Activated T-cell treated with anti-CD3 and anti-CD28 coated beads, Interleukin-2, amount 50 U/mL, for 72 hours (primary cell): ENCODE data around the gene SLC15A2. TPM values are rescaled to one million over a fixed set of nuclear protein-coding genes. Genes with fewer than 3 reads are reported as not detected.
"Not testable (repeated sequence)": the region's sequence is repeated elsewhere in the genome, so short reads cannot be mapped to it uniquely, and the experiment has no call there.

Experiments used
- ATAC-seq, 2 donors: fragments of 150-1000 bp; cut with Tn5 transposase; replicated peaks in 1 of 2; 2 replicates each; pipeline ENCODE4 v1.10.0; 2021; ENCODE audit warnings: moderate library complexity in 2 of 2, mild to moderate bottlenecking in 1 of 2
- DNase-seq, 2 donors: peaks; one replicate each; pipeline ENCODE4 v3.0.0; 2021 to 2022; ENCODE audit warnings: mixed read lengths in 1 of 2
- H3K27ac Mint-ChIP-seq: one replicate; pipeline ENCODE4 v1.8.0; 2022; ENCODE audit warnings: mild to moderate bottlenecking, moderate library complexity, mixed read lengths
- H3K27me3 Mint-ChIP-seq: one replicate; pipeline ENCODE4 v1.8.0; 2022; ENCODE audit warnings: low read depth, mixed read lengths
- H3K36me3 Mint-ChIP-seq, 2 donors: one replicate each; pipeline ENCODE4 v1.8.0; 2022; ENCODE audit warnings: mixed read lengths in 2 of 2, mild to moderate bottlenecking in 1 of 2; ENCODE audit not compliant: insufficient read depth in 2 of 2
- H3K4me1 Mint-ChIP-seq: one replicate; pipeline ENCODE4 v1.8.0; 2022; ENCODE audit warnings: low read depth, mixed read lengths
- H3K4me3 Mint-ChIP-seq, 2 donors: one replicate each; pipeline ENCODE4 v1.8.0; 2022; ENCODE audit warnings: mild to moderate bottlenecking in 2 of 2, mixed read lengths in 2 of 2, moderate library complexity in 2 of 2
- H3K9me3 Mint-ChIP-seq, 2 donors: one replicate each; pipeline ENCODE4 v1.8.0; 2022; ENCODE audit warnings: mixed read lengths in 2 of 2
- total RNA-seq, 2 donors: library from RNA; stranded (reverse); gene quantifications; one replicate each; pipeline ENCODE4 v1.2.3, GENCODE V29; 2022

SLC15A2 gene
- 1 to 10 TPM; 2.4 to 3.0 TPM for total RNA-seq

GRCh38 chr3:121894301-121894990, at the start of gene SLC15A2:
TSS of gene SLC15A2 (plus strand) at chr3:121894401. CDS start at chr3:121894477, 76 bp downstream.
- Mint-ChIP-seq H3K27ac (no peak within 1 kb of the TSS), H3K4me3 (no peak within 1 kb of the TSS), H3K9me3 (no peaks in the 10 kb centered on the region), H3K4me1 (no peaks in the 10 kb centered on the region), H3K27me3 (no peaks in the 10 kb centered on the region), H3K36me3 (no peaks in the 10 kb centered on the region)
- ATAC-seq, result no peak
- DNase-seq, result no peak

GRCh38 chr3:121844892-121845291, 49.3 kb upstream of the SLC15A2 start:
- Mint-ChIP-seq H3K4me3 (no peak overlapping the region), H3K27me3 (no peaks in the 10 kb centered on the region), H3K4me1 (no peaks in the 10 kb centered on the region), H3K27ac (no peak overlapping the region), H3K9me3 (no peaks in the 10 kb centered on the region), H3K36me3 (peaks cover 0 to 2% of the 10 kb centered on the region in 2 donors)
- DNase-seq, result no peak
- no peak for ATAC-seq

GRCh38 chr3:121852256-121852655, 41.9 kb upstream of the SLC15A2 start:
- Mint-ChIP-seq H3K9me3 (no peaks in the 10 kb centered on the region), H3K27ac (no peak overlapping the region), H3K27me3 (no peaks in the 10 kb centered on the region), H3K36me3 (peaks cover 0 to 3% of the 10 kb centered on the region in 2 donors), H3K4me3 (no peak overlapping the region), H3K4me1 (no peaks in the 10 kb centered on the region)
- ATAC-seq, result no peak
- DNase-seq, result no peak

DNA sequence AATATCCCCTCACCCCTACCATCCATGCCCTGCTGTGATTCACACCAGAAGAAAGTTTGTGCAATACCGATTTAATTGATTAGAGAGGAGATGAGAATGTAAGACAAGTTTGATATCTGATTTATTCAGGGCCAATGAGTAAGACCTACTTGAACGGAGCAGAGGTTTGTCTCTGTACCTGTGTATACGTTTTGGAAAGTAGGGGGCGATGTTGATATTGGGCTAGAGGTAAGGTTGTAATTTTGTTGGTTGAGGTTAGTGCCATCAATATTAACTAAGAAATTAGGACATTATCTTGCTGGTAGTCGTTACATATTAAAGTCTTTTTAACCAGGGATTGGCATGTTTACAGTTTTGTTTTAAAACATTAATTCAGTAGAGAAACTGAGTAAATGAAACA, 38.6 kb upstream of the SLC15A2 start:
- H3K9me3 Mint-ChIP-seq, result no peaks in the 10 kb centered on the region
- peaks cover 4 to 7% of the 10 kb centered on the region in 2 donors for H3K36me3 Mint-ChIP-seq
- no peak overlapping the region for H3K4me3 Mint-ChIP-seq
- DNase-seq (peak in 1 of 2 donors; percentile 11), ATAC-seq (no peak)
- H3K27ac Mint-ChIP-seq, result no peak overlapping the region
- H3K4me1 Mint-ChIP-seq, result no peaks in the 10 kb centered on the region
- no peaks in the 10 kb centered on the region for H3K27me3 Mint-ChIP-seq

GRCh38 chr3:121857778-121858177, 36.4 kb upstream of the SLC15A2 start:
- ATAC-seq, H3K9me3 Mint-ChIP-seq, H3K4me3 Mint-ChIP-seq, H3K27ac Mint-ChIP-seq, DNase-seq, H3K27me3 Mint-ChIP-seq, H3K4me1 Mint-ChIP-seq: not testable (repeated sequence)
- peaks cover 4 to 11% of the 10 kb centered on the region in 2 donors for H3K36me3 Mint-ChIP-seq

DNA sequence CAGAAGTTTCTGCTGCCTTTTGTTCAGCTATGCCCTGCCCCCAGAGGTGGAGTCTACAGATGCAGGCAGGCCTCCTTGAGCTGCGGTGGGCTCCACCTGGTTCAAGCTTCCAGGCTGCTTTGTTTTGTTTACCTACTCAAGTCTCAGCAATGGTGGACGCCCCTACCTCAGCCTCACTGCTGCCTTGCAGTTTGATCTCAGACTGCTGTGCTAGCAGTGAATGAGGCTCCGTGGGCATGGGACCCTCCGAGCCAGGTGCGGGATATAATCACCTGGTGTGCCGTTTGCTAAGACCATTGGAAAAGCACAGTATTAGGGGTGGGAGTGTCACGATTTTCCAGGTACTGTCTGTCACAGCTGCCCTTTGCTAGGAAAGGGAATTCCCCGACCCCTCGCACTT, 31.0 kb upstream of the SLC15A2 start:
- H3K36me3 Mint-ChIP-seq, H3K27me3 Mint-ChIP-seq, H3K4me1 Mint-ChIP-seq, H3K27ac Mint-ChIP-seq, ATAC-seq, H3K9me3 Mint-ChIP-seq, DNase-seq, H3K4me3 Mint-ChIP-seq: not testable (repeated sequence)

GRCh38 chr3:121863801-121864200, 30.4 kb upstream of the SLC15A2 start:
- no peak overlapping the region for H3K4me3 Mint-ChIP-seq
- ATAC-seq (no peak), DNase-seq (no peak)
- H3K27me3 Mint-ChIP-seq, result no peaks in the 10 kb centered on the region
- peaks cover 0 to 4% of the 10 kb centered on the region in 2 donors for H3K36me3 Mint-ChIP-seq
- no peaks in the 10 kb centered on the region for H3K4me1 Mint-ChIP-seq
- peaks cover 0 to 3% of the 10 kb centered on the region in 2 donors for H3K9me3 Mint-ChIP-seq
- H3K27ac Mint-ChIP-seq, result no peak overlapping the region

DNA sequence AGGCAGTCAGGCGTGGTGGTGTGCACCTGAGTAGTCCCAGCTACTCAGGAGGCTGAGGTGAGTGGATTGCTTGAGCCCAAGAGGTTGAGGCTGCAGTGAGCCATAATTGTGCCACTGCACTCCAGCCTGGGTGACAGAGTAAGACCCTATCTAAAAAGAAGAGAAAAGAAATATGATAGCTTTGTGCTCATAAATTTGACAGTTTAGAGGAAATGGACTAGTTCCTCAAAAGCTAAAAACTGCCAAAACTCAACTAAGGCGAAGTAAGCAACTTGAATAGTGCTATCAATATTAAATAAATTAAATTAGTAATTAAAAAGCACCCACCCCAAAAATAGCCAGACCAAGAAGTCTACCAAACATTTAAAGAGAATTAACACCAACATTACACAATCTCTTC, 24.5 kb upstream of the SLC15A2 start:
- H3K9me3 Mint-ChIP-seq, result no peaks in the 10 kb centered on the region
- no peak for ATAC-seq
- peaks cover 0 to 5% of the 10 kb centered on the region in 2 donors for H3K36me3 Mint-ChIP-seq
- DNase-seq, result no peak
- H3K27me3 Mint-ChIP-seq, result no peaks in the 10 kb centered on the region
- H3K4me3 Mint-ChIP-seq, result no peak overlapping the region
- no peak overlapping the region for H3K27ac Mint-ChIP-seq
- no peaks in the 10 kb centered on the region for H3K4me1 Mint-ChIP-seq

GRCh38 chr3:121870717-121871116, 23.5 kb upstream of the SLC15A2 start:
- Mint-ChIP-seq H3K4me3 (no peak overlapping the region), H3K27ac (no peak overlapping the region), H3K4me1 (no peaks in the 10 kb centered on the region), H3K36me3 (peaks cover 0 to 5% of the 10 kb centered on the region in 2 donors), H3K27me3 (no peaks in the 10 kb centered on the region), H3K9me3 (no peaks in the 10 kb centered on the region)
- ATAC-seq (no peak), DNase-seq (no peak)

GRCh38 chr3:121871430-121871829, 22.8 kb upstream of the SLC15A2 start:
- no peak for DNase-seq
- Mint-ChIP-seq H3K9me3 (no peaks in the 10 kb centered on the region), H3K36me3 (peaks cover 0 to 5% of the 10 kb centered on the region in 2 donors), H3K4me3 (no peak overlapping the region), H3K27me3 (no peaks in the 10 kb centered on the region), H3K4me1 (no peaks in the 10 kb centered on the region), H3K27ac (no peak overlapping the region)
- ATAC-seq, result no peak

DNA sequence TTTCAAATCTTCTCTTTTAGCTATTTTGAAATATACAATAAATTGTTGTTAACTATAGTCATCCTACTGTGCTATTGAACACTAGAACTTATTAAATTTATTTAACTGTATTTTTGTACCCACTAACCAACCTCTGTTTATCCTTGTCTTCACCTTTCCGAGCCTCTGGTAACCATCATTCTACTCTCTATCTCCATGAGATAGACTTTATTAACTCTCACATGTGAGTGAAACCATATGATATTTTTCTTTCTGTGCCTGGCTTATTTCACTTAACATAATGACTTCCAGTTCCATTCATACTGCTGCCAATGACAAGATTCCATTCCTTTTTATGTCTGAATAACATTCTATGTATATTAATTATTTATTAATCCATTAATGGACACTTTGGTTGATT, 15.8 kb upstream of the SLC15A2 start:
- no peak for ATAC-seq
- Mint-ChIP-seq H3K36me3 (no peaks in the 10 kb centered on the region), H3K9me3 (no peaks in the 10 kb centered on the region), H3K4me3 (no peak overlapping the region), H3K27ac (no peak overlapping the region), H3K4me1 (no peaks in the 10 kb centered on the region), H3K27me3 (no peaks in the 10 kb centered on the region)
- DNase-seq, result no peak

DNA sequence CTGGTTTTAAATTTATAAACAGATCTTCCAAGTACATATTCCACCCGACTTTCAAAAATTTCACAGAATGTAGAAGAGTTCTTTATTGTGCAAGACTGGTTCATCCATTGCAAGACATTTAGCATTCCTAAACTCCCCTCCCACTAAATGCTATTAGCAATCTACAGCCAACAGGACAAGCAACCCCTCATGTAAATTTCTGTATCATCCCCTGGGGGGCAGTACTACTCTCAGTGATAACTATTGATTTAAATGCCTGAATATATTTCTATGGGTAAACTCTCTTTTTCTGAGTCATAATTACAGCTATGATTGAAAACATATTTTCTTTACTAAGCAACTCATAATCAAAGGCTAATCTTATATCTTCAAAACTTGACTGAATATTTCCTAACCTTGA, 10.7 kb upstream of the SLC15A2 start:
- Mint-ChIP-seq H3K36me3 (no peaks in the 10 kb centered on the region), H3K27me3 (no peaks in the 10 kb centered on the region), H3K4me1 (no peaks in the 10 kb centered on the region), H3K27ac (no peak overlapping the region), H3K4me3 (no peak overlapping the region), H3K9me3 (no peaks in the 10 kb centered on the region)
- peak; percentile 3 to 14 for DNase-seq
- ATAC-seq, result peak; percentile 49 to 73

GRCh38 chr3:121885386-121885785, 8.8 kb upstream of the SLC15A2 start:
- no peak overlapping the region for H3K4me3 Mint-ChIP-seq
- H3K36me3 Mint-ChIP-seq, result no peaks in the 10 kb centered on the region
- peak overlapping the region; percentile 45 for H3K27ac Mint-ChIP-seq
- ATAC-seq (no peak), DNase-seq (no peak)
- no peaks in the 10 kb centered on the region for H3K9me3 Mint-ChIP-seq
- H3K4me1 Mint-ChIP-seq, result no peaks in the 10 kb centered on the region
- H3K27me3 Mint-ChIP-seq, result no peaks in the 10 kb centered on the region

DNA sequence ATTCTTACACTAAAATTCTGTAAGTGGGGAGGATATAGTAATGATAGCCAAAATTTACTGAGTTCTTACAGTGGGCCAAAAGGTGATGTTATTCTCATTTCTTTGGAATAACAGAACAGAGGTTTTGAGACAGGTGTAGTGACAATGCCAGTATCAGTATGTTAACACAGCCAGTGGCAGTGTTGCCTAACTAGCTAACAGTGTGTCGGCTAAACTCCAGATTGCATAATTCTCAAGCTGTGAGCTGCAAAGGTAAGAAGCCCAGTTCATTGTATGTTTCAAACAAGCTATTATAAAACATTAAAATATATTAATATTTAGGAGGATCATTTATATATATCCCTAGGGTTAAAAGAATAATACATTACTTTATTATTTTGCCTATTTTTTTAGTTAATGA, 920 bp downstream of the SLC15A2 start:
- Mint-ChIP-seq H3K4me1 (no peaks in the 10 kb centered on the region), H3K4me3 (no peak overlapping the region), H3K27ac (no peak overlapping the region), H3K27me3 (no peaks in the 10 kb centered on the region), H3K36me3 (no peaks in the 10 kb centered on the region), H3K9me3 (no peaks in the 10 kb centered on the region)
- ATAC-seq (no peak), DNase-seq (no peak)
